ENCODE measurements around the gene TAGLN.

TAGLN gene

DNA sequence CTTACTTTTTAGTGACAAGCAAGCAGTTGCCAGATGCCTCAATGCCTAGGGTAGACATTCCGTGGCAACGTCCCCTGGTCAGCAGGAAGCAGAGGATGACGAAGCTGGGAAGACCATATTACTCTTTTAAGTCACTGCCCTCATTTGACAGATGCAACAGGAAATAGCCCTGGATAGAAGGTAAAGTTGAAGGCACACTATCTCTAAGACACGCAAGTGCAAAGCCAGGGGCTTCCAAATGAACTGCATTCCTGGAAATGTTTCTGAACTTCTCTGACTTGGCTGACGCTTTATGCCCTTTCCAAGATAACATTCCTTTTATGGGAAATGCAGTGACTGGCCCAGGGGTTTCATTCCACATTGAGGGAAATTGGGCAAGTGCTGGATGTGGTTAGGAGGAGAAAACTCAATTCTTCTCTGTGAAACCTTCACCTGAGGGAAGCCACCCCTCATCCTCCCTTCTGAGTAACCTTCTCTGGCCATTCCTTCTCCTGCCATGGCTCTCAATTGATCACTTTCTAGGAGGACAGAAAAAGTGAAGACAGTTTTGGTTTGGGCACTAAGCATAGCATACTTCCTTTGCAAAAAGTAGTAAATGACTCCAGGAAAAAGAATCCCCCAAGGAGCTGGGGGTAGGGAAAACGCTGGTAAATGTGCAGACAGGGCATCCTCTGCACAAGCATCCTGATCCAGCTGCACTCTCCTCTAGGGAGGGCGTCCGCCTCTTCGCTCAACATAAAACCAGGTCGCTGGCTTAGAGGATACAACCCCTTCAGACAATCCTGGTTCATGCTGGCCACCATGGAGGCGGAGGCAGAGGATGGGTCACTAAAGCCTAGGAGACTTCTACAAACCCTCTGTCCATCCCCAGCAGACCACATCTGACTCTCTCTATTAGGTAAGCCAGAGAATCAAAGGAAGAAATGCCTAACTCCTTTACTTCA lies 18.2 kb downstream of the TAGLN start:
- no peak for DNase-seq

DNA sequence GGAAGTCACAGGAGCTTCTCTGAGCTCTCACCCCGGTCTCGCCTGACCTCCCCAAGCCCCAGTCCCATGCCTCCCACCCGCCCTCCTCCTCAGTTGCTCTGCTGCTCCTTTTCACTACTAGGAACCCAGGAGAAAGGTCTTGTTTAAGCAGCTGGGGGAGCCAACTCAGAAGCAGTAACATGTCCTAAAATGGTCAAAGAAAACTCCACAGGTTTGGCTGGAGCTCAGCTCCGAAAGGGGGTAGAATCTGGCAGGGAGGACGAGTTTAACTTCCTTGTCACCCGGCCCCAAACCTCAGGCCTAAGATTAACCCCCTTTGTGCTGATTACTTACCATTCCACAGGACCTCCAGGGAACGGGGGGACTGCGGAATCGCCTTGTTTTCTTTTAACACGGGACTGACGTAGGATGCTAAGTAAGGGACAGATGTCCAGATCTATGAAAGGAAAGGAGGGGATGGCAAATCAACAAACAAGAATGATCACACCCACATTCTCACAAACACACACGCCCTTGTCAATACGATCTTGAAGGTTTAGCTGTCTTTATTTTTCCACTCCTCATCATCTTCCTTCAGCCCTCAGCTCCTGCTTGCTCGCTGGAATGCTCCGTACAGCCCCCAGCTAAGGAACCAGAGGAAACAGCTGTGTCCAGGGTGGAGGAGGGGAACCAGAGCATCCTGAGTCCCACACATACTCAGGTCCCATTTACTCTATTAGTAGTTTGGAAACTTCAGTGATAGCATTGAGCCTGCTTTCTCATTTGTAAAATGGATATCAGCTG lies 19.2 kb downstream of the TAGLN start:
- no peak for DNase-seq

DNA sequence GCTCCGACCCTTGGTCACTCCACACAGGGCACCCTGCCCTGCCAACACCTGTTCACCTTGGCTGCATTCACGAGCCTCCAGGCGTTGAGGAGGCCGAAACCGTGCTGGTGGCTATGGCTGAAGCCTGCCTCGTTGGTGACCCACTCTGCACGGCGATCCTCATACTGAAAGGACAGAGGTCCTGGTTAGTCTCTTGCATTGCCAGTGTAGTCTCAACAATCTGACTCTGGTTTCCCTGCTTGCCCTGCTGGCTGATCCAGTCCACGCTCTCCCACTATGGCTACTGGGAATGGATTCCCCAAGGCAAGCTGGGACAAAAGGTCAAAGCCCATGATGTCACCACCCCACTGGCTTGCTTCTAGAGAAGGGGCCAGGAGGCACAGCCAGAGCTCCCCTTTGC lies 19.8 kb downstream of the TAGLN start:
- DNase-seq = no peak

DNA sequence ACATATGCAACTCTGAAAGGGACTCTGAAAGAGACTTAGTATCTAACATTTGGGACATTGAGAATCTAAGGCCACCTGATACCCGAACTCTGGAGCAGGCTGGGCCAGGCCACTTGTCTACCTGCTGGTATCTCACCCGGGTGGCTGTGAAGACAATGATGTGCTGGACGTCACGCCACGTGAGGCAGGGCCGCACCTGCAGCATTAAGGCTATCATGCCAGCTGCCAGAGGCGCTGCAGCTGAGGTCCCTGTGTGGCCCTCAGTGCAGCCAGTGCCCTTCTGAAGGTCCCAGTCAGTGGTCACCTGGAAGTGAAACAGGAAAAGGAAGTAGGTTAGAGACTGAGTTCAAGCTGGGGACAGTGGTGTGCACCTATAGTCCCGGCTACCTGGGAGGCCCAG lies 20.3 kb downstream of the TAGLN start:
- DNase-seq = no peak

DNA sequence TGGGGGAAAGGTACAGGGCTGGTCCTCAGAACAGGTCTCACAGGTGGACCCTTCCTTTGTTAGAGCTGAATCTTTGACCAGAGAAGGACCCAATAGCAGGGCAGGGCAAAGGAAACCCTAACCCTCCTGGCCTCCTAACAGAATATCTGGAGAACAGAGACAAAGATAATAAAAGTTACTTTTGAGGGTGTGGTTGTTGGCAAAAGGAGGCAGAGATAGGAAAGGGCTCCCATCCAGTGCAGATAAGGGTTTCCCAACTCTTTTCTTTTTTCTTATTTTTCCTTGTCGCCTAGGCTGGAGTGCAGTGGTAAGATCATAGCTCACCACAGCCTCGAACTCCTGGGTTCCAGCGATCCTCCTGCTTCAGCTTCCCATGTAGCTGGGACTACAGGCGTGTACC lies 20.8 kb downstream of the TAGLN start:
- DNase-seq = no peak

DNA sequence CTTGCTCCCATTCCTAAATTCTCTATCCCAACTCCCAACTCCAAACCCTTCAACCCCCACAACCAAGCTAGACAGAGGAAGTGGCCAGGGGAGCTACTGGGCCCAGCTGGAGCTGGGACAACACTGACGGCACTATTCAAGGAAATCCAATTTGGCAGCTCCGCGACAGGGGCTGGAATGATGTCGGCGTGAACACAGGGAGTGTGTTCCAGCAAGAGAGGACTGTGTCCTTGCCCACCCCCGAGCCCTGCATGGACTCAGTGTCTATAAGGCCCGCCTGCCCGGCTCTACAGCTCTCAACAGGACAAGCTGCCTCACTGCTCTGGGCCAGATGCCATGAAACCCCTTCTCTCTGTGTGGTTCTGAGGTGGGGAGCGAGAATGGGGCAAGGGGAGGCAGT lies 21.4 kb downstream of the TAGLN start:
- DNase-seq = no peak

DNA sequence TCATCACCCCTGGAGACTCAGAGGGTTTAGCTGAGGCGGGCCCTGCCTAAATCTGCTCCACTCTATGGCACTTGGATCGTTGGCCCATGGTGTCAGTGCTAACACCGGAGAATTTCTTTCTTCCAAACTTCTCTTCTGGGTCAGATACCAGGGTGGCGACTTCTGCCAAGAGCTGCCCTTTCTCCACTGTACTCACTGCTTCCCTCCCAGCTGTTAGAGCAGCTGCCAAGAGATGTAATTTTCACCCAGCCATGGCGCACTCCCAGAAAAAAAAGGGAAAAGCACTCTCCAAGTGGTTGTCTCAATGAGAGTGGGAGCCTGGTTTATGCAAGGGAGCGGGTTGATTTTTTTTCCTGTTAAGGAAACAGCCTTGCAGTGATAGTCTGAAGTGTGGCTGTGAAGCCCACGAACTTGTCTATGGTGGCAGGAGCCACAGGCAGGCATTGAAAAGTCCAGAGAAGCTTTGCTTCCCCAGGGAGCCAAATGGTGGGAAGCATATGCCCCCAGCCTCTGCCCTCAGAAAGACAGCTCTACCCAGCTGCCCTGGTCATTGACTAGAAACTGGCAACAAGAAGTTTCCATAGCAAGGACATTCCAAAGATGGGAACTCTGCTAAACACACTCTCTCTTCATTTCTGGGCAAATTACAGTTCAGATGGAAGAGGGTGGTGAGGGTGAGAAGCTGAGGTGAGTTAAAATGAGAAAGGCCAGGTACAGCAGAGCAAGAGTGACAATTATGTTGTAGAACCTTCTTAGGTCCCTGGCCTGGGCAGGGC lies 22.0 kb downstream of the TAGLN start:
- DNase-seq = no peak

DNA sequence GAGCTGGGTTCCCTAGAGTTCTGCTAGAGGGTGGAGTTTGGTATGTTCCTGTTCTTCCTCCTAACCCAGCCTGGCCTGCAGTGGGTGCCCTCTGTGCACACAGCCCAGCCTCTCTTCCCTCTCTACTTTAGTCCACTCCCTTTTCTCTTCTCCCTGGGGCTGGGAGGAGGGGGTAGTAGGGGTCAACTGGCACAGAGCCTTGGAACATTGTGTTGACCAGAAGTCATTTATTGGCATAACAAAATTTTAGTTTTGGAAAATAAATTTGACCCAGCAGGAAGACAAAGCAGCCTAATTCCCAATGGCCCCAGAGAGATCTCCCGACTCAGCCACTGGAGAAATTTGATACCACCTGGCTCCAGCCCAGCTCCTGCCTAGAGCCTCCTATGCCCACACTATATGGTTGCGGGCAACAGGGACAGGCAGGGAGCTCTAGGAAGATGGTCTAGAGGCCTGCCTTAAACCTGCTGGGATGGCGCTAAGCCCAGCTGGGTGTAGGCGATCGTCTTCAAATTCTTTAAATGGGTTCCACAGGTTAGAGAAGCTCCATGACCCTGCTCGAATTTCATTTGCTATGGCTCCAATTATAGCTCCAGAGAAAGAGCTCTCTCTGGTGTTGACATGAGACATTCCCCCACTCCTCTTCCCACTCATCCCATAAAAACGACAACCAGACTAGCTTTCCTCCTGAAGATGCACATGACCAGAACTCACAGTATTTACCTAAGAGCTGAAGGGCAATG lies 22.8 kb downstream of the TAGLN start:
- DNase-seq = no peak

DNA sequence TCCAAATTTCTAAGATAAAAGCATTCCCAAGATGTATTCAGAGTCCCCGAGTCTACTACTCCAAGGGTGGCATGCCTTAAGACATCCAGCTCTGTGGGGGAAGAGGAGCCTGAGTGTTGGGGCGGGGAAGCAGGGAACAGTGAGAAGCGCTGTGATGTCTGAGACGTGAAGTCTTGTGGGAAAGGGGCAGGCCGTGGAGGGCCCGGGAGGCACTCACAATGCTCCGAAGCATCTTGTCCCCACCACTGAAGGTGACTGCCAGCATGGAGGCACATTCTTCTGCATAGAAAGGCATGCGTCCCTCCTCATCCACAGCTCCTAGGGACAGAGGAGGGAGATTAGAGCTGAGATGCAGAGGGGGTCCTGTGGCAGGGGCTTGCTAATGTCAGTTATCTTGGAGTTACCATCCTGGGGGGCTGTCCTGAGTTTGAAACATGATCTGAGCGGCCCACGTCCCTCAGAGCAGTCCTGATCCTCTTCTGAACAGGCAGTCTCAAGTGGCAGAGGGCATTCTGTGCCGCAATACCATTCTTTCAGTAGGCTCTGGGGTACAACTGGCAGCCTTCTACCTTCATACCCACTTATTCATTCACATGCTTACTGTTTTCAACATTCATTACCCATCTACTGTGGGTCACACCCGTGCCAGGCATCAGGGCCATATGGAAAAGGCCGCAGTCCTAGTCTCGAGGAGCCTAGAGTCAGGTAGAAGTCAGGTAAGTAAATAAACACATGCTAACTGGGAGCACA lies 24.0 kb downstream of the TAGLN start:
- no peak for DNase-seq

DNA sequence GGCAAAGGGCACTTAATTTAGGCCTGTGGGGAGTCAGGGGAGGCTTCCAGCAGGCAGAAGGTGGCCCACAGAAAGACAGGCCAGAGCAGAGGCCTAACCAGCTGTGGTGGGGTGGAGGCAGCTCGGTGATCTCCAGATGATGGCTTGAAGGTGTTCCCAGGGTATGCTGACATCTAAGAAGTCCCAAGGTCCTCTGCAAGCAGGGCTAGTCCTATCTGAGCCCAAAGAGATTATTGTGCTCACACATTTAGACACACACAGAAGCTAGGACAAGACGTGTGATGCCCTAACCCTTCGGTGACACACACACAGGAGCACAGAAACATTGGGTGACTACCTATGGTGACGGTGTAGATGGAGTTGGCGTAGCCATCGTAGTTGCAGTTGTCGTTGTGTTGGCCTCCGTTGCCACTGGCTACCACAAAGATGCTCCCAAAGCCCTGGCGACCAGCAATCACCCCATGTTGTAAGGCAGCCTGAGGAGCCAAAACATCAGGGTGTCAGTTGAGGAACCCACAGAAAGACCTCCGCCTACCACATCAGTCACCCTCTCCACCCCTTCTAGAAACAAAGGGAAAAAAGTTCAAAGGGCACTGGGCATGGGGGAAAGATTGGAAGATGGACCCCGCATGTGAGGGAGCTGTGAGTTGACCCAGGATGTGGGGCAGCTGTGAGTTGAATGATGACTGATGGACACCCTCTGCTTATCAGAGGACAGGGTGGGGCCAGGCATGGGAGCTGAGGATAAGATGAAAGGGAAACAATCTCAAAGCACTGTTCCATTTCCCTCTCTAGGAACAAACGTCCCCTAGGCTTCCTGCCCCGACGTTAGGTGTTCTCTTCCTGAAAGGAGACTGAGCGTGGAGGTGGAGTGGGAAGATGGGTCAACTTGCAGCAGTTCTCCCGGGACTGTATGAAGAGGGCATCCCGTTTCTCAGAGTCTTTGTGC lies 24.8 kb downstream of the TAGLN start:
- DNase-seq = no peak

DNA sequence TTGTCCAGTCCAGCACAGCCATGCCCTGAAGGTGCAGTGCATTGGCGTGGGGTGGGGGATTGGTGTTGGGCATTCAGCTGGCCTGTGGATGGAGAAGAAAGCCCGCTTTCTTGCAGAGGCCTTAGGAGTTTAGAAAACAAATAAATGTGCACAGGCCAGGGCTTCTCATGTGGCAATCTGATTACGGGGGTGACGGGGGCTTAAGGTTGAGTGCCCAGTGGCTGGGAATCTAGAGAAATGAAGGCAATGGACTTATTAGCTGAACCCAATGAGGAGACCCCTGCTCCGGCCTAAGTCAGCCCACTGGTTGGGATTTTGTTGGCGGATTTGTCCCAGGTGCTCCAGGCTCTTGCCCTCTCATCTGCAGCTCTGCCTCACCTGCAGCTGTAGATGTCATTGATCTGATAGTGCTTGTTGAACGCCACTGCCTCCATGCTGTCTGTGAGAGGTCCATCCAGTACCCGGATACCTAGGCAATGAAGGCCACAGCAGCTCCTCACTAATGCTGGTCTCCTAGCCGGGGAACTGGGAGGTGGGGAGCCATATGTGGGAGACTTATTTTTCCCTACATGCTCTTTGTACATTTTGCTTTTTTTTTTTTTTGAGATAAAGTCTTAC lies 26.5 kb downstream of the TAGLN start:
- DNase-seq = no peak

DNA sequence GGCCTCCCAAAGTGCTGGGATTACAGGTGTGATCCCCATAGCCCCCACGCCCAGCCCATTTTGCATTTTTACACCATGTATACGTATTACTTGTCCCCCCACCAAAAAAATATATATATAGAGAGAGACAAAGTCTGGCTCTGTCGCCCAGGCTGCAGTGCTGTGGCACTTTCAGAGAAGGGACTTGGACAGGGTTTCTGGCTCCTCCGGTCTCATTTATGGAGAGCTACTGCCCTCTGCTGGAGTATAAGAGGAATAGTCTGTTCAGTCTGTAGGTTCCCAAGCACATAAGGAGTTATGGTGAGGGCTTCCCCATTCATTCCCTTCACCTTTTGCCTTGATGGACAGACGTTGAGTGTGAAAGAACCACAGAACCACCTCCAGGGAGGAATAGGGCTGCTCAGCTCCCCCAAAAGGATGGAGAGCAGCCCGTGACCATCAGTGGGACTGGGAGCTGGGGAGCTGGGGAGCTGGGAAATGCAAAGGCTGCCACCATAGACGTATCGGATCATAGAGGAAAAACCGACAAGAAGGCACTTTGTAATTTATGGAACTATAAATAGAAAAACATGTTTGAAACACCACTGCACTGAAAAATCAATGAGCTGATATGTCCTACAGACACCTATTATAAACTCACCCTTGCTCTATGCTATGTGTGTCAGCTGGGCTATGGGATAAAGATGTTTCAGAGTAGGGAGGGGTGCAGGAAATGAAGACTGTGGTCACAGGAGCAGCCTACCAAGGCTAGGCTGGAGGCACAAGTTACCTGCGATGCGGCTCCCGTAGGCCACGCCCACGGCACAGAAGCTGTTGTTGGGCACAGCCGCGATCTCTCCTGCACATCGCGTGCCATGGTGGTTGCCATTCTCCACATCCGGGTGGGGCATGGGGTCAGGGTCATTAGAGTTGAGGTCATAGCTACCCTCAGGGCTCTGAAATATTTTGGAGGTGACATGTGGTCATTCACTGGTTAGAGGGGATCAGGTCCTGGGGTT lies 27.5 kb downstream of the TAGLN start:
- peak; percentile 77 to 91 (median 86) for DNase-seq

DNA sequence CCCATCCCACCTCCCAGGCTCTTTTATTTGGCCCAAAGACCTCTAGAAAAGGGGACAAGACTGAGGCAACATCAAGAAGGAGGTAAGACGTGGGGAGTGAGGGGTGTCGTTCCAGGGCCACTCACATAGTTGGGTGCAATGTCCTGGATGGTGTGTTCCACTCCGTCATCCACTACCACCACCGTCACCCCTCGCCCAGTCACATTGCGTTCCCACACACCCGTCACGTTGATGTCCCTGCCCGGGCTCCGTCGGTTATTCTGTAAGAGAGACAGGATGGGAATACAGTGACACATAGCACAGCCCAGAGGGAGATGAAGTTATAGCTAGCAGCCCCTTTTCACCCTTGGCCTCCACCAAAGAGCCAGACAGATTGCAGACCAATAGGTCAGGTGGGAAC lies 28.9 kb downstream of the TAGLN start:
- no peak for DNase-seq

DNA sequence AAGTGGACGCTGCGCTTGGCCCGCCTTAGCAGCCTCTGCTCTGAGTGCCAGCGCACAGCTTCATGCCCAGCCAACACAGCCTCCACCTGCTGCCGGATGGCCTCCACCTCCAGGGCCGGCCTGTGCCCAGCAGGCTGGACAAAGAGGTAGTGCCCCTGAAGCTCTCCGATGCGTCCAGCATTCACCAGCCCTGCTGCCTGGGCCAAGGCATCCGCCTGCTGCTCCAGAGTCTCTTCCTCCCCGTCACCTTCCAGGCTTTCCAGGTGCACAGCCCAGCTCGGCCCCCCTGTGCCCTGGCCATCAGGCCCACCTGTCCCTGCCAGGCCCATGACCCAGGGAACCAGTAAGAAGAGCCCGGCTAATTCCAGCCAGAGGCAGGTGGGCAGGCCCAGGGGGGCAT lies 30.2 kb downstream of the TAGLN start:
- no peak for DNase-seq

DNA sequence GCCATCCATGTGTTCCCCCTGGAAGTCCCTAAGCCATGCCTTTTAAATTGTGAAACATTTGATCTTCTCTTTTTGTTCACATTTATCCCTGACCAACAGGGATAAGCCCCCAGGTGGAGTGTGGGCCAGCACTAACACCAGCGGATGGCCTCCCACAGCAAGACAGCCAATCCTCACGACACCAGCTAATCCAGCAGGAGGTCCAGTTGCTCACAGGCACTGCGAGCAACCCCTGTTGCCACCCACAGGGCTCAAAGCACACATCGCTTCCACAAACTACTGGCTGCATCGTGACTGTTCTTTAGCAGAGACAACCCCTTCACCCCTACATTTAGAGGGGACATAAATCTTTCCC lies 30.7 kb downstream of the TAGLN start:
- no peak for DNase-seq

DNA sequence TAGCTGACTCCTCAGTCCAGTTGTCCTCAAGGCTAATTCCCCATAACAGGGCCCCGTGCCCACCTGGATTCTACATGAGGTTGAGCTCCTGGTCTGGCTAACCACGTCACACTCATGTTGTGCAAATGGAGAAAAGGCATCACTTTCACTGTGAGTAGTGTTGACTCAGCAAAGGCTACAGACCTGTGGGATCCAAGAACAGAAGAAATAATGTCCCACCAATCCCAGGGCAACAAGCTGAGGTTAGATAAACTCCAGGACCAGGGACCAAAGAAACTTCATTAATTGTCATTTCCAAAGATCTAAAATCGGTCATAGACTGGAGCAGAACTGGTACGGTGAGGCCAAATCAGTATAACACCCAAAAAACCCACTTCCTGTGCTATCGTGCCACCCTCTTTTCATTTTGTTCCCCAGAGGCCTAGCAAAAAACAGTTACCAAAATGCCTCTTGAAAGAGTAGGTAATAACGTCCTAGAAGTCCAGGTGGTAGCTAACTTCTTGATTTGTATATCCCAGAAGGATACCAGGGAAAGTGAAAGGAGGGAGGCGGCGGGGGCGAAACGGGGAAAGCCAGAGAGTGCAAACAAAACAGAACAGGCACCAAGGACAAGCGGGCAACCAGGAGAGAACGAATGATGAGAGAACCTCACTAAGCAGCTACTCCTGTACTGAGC lies 31.3 kb downstream of the TAGLN start:
- no peak for DNase-seq

DNA sequence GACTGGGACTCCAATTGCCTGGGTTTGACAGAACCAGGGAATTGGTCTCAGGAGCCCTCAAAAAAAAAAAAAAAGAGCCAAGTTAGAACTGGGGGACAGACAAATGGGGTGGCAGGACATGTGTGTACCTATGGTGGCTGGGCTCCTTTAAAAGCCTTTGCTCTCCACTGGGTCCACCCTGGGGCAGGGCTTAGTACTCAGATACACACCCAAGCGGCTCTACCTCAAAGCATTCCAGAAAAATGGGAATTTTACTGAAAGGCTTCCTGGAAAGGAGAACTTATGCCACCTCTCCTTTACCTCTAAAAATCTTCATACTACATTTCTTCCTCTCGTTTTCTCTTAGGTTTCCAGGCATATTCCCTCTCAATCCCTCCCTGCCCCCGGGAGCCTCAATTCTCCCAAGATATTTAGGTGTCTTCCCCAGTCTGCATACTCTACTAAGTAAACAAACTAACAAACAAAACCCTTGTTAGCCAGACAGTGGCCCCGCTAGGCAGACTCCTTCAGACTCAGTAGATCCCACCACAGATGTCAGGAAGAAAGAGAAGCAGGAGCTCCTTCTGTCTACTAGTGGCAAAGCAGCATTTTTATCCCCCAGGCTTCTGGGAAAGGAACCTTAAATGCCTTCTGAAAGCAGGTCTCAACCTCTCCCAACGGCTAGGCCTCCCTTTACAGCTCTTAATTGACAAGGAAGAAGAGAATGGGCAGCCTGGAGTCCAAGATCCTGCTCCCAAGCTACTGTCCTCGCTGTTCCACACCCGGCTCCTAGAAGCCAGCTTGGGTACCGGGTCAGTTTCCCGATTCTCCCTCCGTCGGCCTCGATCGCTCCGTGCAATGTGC lies 32.0 kb downstream of the TAGLN start:
- DNase-seq = peak in 2 of 3 donors; percentile 12 to 22

DNA sequence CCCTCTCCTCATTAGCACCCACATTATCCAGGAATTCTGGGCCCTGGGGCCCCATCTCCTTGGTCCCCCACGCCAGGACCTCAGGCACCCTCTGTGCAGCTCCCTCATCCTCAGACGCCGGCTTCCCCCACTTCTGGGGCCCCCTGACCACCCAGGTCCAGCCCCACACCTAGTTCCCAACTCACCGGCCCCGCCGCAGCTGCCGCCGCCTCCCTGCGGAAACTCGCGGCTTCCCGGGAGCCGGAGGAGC lies 32.6 kb downstream of the TAGLN start, which contains the start of gene PCSK7:
PCSK7 (minus strand) TSS at position 232 of the 250 bp plus-strand sequence. CDS start 2,229 bp downstream, outside the sequence.
- DNase-seq = no peak

Measured in suppressor macrophage treated with lipopolysaccharide for 1 hour (primary cell).